ENCODE results near the gene FOXS1.

FOXS1 gene

DNA sequence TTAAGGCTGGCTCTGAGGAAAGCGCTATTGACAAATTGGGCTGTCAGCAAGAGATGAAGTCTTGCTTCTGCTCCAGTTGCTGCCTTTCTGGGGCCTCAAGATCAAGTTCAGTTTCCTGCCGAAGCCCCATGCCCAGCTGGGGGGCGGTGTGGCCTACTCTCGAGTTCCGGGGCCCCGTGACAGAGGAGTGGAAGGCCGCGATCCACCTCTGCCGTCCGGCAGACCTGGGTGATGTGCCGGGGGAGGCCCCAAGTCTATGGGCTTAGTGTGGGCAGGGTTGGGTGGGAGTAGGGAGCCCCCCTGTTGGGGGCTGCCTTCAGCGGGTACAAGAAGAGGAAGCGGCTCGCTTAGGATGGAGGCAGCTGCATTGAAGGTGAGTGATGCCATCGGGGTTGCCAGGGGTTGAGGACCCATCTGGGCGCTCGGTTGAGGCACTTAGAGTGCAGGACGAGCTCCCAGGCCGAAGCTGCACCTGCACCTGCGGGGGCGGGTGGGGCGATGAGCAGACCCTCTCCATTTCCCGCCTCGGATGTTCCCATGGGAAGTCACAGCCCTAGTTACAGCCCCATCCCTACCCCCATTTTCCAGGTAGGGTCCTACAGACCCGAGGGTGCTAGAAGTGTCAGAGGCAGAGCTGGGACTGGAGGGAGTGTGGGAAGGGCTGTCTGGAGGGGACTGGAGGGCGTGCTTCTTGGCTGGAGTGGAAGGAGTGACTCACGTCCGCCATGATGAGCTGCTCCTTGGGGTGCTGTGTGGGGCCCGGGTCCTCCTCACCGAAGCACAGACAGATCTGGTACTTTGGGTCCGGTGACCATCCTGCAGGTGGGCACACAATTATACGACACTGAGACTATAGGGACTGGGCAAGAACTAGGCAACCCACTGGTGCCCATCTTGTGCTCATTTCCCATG lies 2.9 kb upstream of the FOXS1 start:
- ATAC-seq (ENCODE audit: insufficient read depth, low read depth) = no peak
- Histone ChIP-seq H3K4me3 (ENCODE audit: low read depth in 1 of 2, low read length in 2 of 2) (no peak overlapping the region), H3K27me3 (ENCODE audit: insufficient read depth, low read length, poor library complexity) (no peaks in the 10 kb centered on the region), H3K9me3 (ENCODE audit: insufficient read depth, low read length, severe bottlenecking) (no peaks in the 10 kb centered on the region), H3K4me2 (ENCODE audit: insufficient read depth, low read length) (no peak overlapping the region), H3K36me3 (ENCODE audit: insufficient read depth, low read length) (no peaks in the 10 kb centered on the region), H4K20me1 (ENCODE audit: insufficient read depth, low read length) (peaks cover 9% of the 10 kb centered on the region), H3K9ac (ENCODE audit: low read depth, low read length) (no peak overlapping the region), H2AFZ (ENCODE audit: low read depth, low read length) (no peak overlapping the region), H3K27ac (ENCODE audit: low read length) (no peak overlapping the region), H3K79me2 (ENCODE audit: insufficient read depth, low read length) (no peaks in the 10 kb centered on the region), H3K4me1 (ENCODE audit: insufficient read depth, low read length) (peaks cover 7% of the 10 kb centered on the region)
- TF ChIP-seq EZH2 (IDR thresholded peaks at IDR 0.05; ENCODE audit: borderline replicate concordance, low read depth, low read length, severe bottlenecking) = no peak
- TF ChIP-seq, protein P1, sequence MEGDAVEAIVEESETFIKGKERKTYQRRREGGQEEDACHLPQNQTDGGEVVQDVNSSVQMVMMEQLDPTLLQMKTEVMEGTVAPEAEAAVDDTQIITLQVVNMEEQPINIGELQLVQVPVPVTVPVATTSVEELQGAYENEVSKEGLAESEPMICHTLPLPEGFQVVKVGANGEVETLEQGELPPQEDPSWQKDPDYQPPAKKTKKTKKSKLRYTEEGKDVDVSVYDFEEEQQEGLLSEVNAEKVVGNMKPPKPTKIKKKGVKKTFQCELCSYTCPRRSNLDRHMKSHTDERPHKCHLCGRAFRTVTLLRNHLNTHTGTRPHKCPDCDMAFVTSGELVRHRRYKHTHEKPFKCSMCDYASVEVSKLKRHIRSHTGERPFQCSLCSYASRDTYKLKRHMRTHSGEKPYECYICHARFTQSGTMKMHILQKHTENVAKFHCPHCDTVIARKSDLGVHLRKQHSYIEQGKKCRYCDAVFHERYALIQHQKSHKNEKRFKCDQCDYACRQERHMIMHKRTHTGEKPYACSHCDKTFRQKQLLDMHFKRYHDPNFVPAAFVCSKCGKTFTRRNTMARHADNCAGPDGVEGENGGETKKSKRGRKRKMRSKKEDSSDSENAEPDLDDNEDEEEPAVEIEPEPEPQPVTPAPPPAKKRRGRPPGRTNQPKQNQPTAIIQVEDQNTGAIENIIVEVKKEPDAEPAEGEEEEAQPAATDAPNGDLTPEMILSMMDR (IDR thresholded peaks at IDR 0.05; ENCODE audit: borderline replicate concordance, extremely low read depth, low read length, poor library complexity, severe bottlenecking) = no peak
- no peak for DNase-seq

DNA sequence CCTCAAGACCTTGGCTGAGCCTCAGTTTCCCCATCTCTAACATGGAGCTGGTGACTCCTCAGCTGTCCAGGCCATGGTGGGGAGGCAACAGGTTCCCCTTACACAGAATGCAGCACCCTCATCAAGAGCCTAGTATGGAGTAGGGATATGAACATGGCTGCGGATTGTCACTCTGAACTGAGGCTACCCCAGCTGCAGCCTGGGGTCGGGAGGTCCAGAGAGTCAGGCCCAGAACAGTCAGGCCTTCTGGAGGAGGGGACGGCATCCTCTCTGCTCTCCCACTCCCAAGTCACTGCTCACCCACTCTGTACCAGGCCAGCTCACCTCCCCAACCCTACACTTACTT lies 1.4 kb upstream of the FOXS1 start:
- no peak overlapping the region for H3K4me3 ChIP-seq (ENCODE audit: low read depth in 1 of 2, low read length in 2 of 2)
- H3K4me1 ChIP-seq (ENCODE audit: insufficient read depth, low read length) = no peaks in the 10 kb centered on the region
- H3K36me3 ChIP-seq (ENCODE audit: insufficient read depth, low read length) = no peaks in the 10 kb centered on the region
- ATAC-seq (ENCODE audit: insufficient read depth, low read depth) = no peak; the same call in 1 of the 3 replicates
- TF ChIP-seq, protein P1 (IDR thresholded peaks at IDR 0.05; ENCODE audit: borderline replicate concordance, extremely low read depth, low read length, poor library complexity, severe bottlenecking) = no peak
- TF ChIP-seq EZH2 (IDR thresholded peaks at IDR 0.05; ENCODE audit: borderline replicate concordance, low read depth, low read length, severe bottlenecking) = no peak
- H3K79me2 ChIP-seq (ENCODE audit: insufficient read depth, low read length) = no peaks in the 10 kb centered on the region
- no peaks in the 10 kb centered on the region for H3K9me3 ChIP-seq (ENCODE audit: insufficient read depth, low read length, severe bottlenecking)
- H4K20me1 ChIP-seq (ENCODE audit: insufficient read depth, low read length) = peaks cover 9% of the 10 kb centered on the region
- H3K4me2 ChIP-seq (ENCODE audit: insufficient read depth, low read length) = no peak overlapping the region
- DNase-seq = no peak
- H3K9ac ChIP-seq (ENCODE audit: low read depth, low read length) = no peak overlapping the region
- no peak overlapping the region for H2AFZ ChIP-seq (ENCODE audit: low read depth, low read length)
- no peak overlapping the region for H3K27ac ChIP-seq (ENCODE audit: low read length)
- H3K27me3 ChIP-seq (ENCODE audit: insufficient read depth, low read length, poor library complexity) = no peaks in the 10 kb centered on the region

DNA sequence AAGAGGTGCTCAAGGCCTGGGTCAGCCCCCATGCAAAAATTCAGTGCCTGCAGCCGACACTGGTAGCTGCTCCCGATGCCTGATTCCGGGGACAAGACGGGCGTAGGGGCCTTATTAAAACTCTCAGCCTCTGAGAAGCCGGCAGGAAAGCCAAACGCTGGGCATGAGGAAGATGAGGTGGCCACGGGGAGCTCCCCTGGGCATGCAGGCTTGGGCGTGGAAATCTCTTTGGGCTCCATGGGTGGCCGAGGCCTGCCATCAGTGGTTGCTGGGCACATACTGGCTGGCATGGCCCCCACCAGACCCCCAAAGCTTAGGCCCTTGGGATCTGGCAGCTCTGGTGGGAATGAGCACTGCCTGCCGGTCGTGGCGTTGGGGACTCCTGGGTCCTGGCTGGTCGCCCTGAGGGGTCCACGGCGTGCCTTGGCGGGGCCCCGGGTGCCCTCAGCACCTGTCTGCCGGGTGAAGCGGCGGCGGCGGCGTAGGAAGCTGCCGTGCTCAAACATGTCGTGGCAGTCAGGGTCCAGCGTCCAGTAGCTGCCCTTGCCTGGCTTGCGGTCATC lies 586 bp downstream of the FOXS1 start:
- no peaks in the 10 kb centered on the region for H3K4me1 ChIP-seq (ENCODE audit: insufficient read depth, low read length)
- ATAC-seq (ENCODE audit: insufficient read depth, low read depth) (no peak), DNase-seq (no peak)
- H3K36me3 ChIP-seq (ENCODE audit: insufficient read depth, low read length) = no peaks in the 10 kb centered on the region
- no peak overlapping the region for H3K9ac ChIP-seq (ENCODE audit: low read depth, low read length)
- TF ChIP-seq, protein P1 (IDR thresholded peaks at IDR 0.05; ENCODE audit: borderline replicate concordance, extremely low read depth, low read length, poor library complexity, severe bottlenecking) = no peak
- no peak for TF ChIP-seq EZH2 (IDR thresholded peaks at IDR 0.05; ENCODE audit: borderline replicate concordance, low read depth, low read length, severe bottlenecking)
- H3K9me3 ChIP-seq (ENCODE audit: insufficient read depth, low read length, severe bottlenecking) = no peaks in the 10 kb centered on the region
- H3K79me2 ChIP-seq (ENCODE audit: insufficient read depth, low read length) = no peaks in the 10 kb centered on the region
- H2AFZ ChIP-seq (ENCODE audit: low read depth, low read length) = no peak overlapping the region
- H3K27ac ChIP-seq (ENCODE audit: low read length) = no peak overlapping the region
- H3K27me3 ChIP-seq (ENCODE audit: insufficient read depth, low read length, poor library complexity) = no peaks in the 10 kb centered on the region
- H4K20me1 ChIP-seq (ENCODE audit: insufficient read depth, low read length) = peaks cover 9% of the 10 kb centered on the region
- H3K4me2 ChIP-seq (ENCODE audit: insufficient read depth, low read length) = no peak overlapping the region
- H3K4me3 ChIP-seq (ENCODE audit: low read depth in 1 of 2, low read length in 2 of 2) = no peak overlapping the region
